Panc1 (cell line): ENCODE data around the gene SKAP1. TPM values are rescaled to one million over a fixed set of nuclear protein-coding genes. Genes with fewer than 3 reads are reported as not detected.

Experiments used
- ATAC-seq: fragments of 200-7000 bp; cut with Tn5 transposase; 2 replicates; pipeline ENCODE4 v1.9.1; 2020; ENCODE audit warnings: mild to moderate bottlenecking, moderate library complexity
- BruUV-seq: library from RNA; stranded (reverse); fragments of 400-500 nt; replicated peaks from 2 replicates; lab custom pipeline; 2021; lab: Mats Ljungman, UMichigan
- CTCF ChIA-PET: fragments of 300-600 bp; sonication (Branson Sonifier 250); formaldehyde crosslinking; loops from one replicate; lab custom pipeline; 2022; ENCODE audit warnings: antibody characterized with exemption; lab: Charles Lee
- POLR2A ChIA-PET: fragments of 300-600 bp; sonication (Branson Sonifier 250); formaldehyde crosslinking; loops from one replicate; lab custom pipeline; 2022; ENCODE audit warnings: antibody characterized with exemption; lab: Charles Lee
- DNase-seq: peaks from one replicate; pipeline ENCODE4 v3.0.0-alpha.2; 2010; ENCODE audit warnings: low read depth, low spot score
- H3K27ac ChIP-seq: 2 replicates; pipeline ENCODE4 v1.5.1; 2011; ENCODE audit warnings: mild to moderate bottlenecking, low read length, inconsistent platforms
- H3K27me3 ChIP-seq: fragments of 200-500 bp; sonication (Bioruptor generic); 2 replicates; pipeline ENCODE4 v1.6.0; 2014; ENCODE audit warnings: low read length, inconsistent platforms; ENCODE audit not compliant: control insufficient read depth, insufficient read depth
- H3K36me3 ChIP-seq: fragments of 200-500 bp; sonication (Bioruptor generic); 2 replicates; pipeline ENCODE4 v1.5.1; 2014; ENCODE audit warnings: inconsistent platforms, mild to moderate bottlenecking, low read length, moderate library complexity; ENCODE audit not compliant: control insufficient read depth, insufficient read depth
- H3K4me1 ChIP-seq: 2 replicates; pipeline ENCODE4 v1.5.1; 2011; ENCODE audit warnings: inconsistent platforms, mild to moderate bottlenecking, low read length, moderate library complexity; ENCODE audit not compliant: control insufficient read depth, insufficient read depth
- H3K4me3 ChIP-seq, 2 experiments: 2 replicates each; pipeline ENCODE4 v1.5.1; 2011 to 2012; ENCODE audit warnings: low read depth in 2 of 2, low read length in 2 of 2, mild to moderate bottlenecking in 2 of 2, inconsistent platforms in 1 of 2, moderate library complexity in 1 of 2
- H3K9me3 ChIP-seq: fragments of 200-500 bp; sonication (Bioruptor generic); 2 replicates; pipeline ENCODE4 v1.5.1; 2014; ENCODE audit warnings: low read depth, mild to moderate bottlenecking, inconsistent platforms, low read length, moderate library complexity; ENCODE audit not compliant: control insufficient read depth, insufficient read depth
- CTCF ChIP-seq: fragments of 450-650 bp; IDR thresholded peaks from 2 replicates; pipeline ENCODE4 v1.5.1; 2017; ENCODE audit warnings: mild to moderate bottlenecking
- POLR2AphosphoS5 ChIP-seq: IDR thresholded peaks from 2 replicates; pipeline ENCODE4 v1.6.1; 2012; ENCODE audit warnings: mild to moderate bottlenecking, low read depth, low read length, moderate library complexity
- REST ChIP-seq, 2 experiments: IDR thresholded peaks; 2 replicates each; pipeline ENCODE4 v1.6.1; 2011 to 2012; ENCODE audit warnings: low read depth in 2 of 2, control low read depth in 1 of 2, low read length in 1 of 2, mild to moderate bottlenecking in 1 of 2, moderate library complexity in 1 of 2; ENCODE audit not compliant: insufficient read depth in 1 of 2
- SIN3A ChIP-seq: IDR thresholded peaks from 2 replicates; pipeline ENCODE4 v1.6.1; 2012; ENCODE audit warnings: low read depth, mild to moderate bottlenecking, low read length, moderate library complexity, borderline replicate concordance; ENCODE audit not compliant: insufficient read depth
- TCF7L2 ChIP-seq: IDR thresholded peaks from 2 replicates; pipeline ENCODE4 v1.6.1; 2011; ENCODE audit warnings: mild to moderate bottlenecking, low read depth, low read length, inconsistent platforms
- in situ Hi-C: cut with HindIII; loops from 2 replicates; pipeline ENCODE4 v1.10.0; 2016; ENCODE audit warnings: low sequenced_read_pairs, low pct_unique_long_range_greater_than_20kb
- intact Hi-C: fragments of 100-400 bp; cut with micrococcal nuclease; formaldehyde crosslinking; loops from one replicate; pipeline ENCODE4 v1.10.0; 2022; ENCODE audit not compliant: unreplicated experiment
- total RNA-seq: library from RNA; stranded (reverse); gene quantifications from one replicate; pipeline ENCODE4 v1.2.1, GENCODE V29; 2021; ENCODE audit not compliant: unreplicated experiment

The SKAP1 gene
- total RNA-seq, 1 experiment from 2014 or later = 0.90 TPM

- Histone ChIP-seq H3K4me1 (peaks cover 7% of the 10 kb centered on the region), H3K27me3 (no peaks in the 10 kb centered on the region), H3K9me3 (no peaks in the 10 kb centered on the region), H3K36me3 (peaks cover 6% of the 10 kb centered on the region; the same call in 1 of the 2 replicates), H3K4me3 (no peak overlapping the region), H3K27ac (no peak overlapping the region)
- ChIA-PET CTCF (no interaction called here), POLR2A (interaction anchor here (0.6 to 1.2 kb wide), 2 partner anchors 14 to 115 kb away, joined by 3 read pairs; no protein-coding TSS in a partner anchor)
- BruUV-seq = no TSS peak
- intact Hi-C loops = no loop called here
- no peak for TF ChIP-seq CTCF
- TF ChIP-seq REST (IDR thresholded peaks at IDR 0.05; ENCODE audit: insufficient read depth in 1 of 2, low read depth in 2 of 2, low read length in 1 of 2) = no peak
- TF ChIP-seq SIN3A = no peak
- no peak for TF ChIP-seq POLR2AphosphoS5
- no peak for TF ChIP-seq TCF7L2
- DNase-seq (no peak), ATAC-seq (no peak)
- in situ Hi-C loops = no loop called here
Measured at GRCh38 chr17:48121923-48122664, 307.9 kb downstream of the SKAP1 start.

- CTCF ChIA-PET = no interaction called here
- ATAC-seq (no peak), DNase-seq (no peak)
- Histone ChIP-seq H3K4me1 (peaks cover 5% of the 10 kb centered on the region; the same call in 1 of the 2 replicates), H3K27ac (no peak overlapping the region), H3K4me3 (no peak overlapping the region), H3K9me3 (no peaks in the 10 kb centered on the region), H3K36me3 (no peaks in the 10 kb centered on the region; the same call in 1 of the 2 replicates), H3K27me3 (no peaks in the 10 kb centered on the region)
- in situ Hi-C loops (no loop called here), intact Hi-C loops (no loop called here)
- no TSS peak for BruUV-seq
- POLR2A ChIA-PET = no interaction called here
- TF ChIP-seq POLR2AphosphoS5 = no peak
- no peak for TF ChIP-seq CTCF
- no peak for TF ChIP-seq SIN3A
- no peak for TF ChIP-seq TCF7L2
- no peak for TF ChIP-seq REST (IDR thresholded peaks at IDR 0.05; ENCODE audit: insufficient read depth in 1 of 2, low read depth in 2 of 2, low read length in 1 of 2)
Measured at GRCh38 chr17:48113201-48113676, 316.8 kb downstream of the SKAP1 start.
